Body of pancreas (tissue), 4 donors: ENCODE data around the gene ENG. TPM values are rescaled to one million over a fixed set of nuclear protein-coding genes. Genes with fewer than 3 reads are reported as not detected.

ENCODE experiments used
- ATAC-seq: fragments of 150-250 bp; one replicate; pipeline ENCODE4 v1.9.1; 2016
- DNase-seq, 4 donors: peaks; one replicate each; pipeline ENCODE4 v3.0.0-alpha.2; 2019
- H3K27ac ChIP-seq, 4 donors: fragments of 200-600 bp; sonication (generic); 1 replicate in 3 of 4; 2 replicates in 1 of 4; pipeline versions ENCODE4 v1.5.1 to v1.6.1; 2016 to 2019; ENCODE audit warnings: mild to moderate bottlenecking in 1 of 4, mixed read lengths in 1 of 4, moderate library complexity in 1 of 4
- H3K27me3 ChIP-seq, 2 donors: fragments of 200-600 bp; sonication (generic); one replicate each; pipeline ENCODE4 v1.6.0; 2016; ENCODE audit warnings: mild to moderate bottlenecking in 1 of 2
- H3K36me3 ChIP-seq, 2 donors: fragments of 200-600 bp; sonication (generic); replicated peaks in 1 of 2; 2 replicates each; pipeline ENCODE4 v1.5.1; 2016; ENCODE audit warnings: low read depth in 2 of 2; ENCODE audit not compliant: insufficient read depth in 1 of 2
- H3K4me1 ChIP-seq: fragments of 200-600 bp; sonication (generic); one replicate; pipeline ENCODE4 v1.6.0; 2016
- H3K4me3 ChIP-seq, 2 donors: fragments of 200-600 bp; sonication (generic); 1 replicate in 1 of 2; 2 replicates in 1 of 2; pipeline ENCODE4 v1.5.1; 2016 to 2019
- H3K9me3 ChIP-seq, 3 donors: fragments of 200-600 bp; sonication (generic); 1 replicate in 2 of 3; 2 replicates in 1 of 3; pipeline ENCODE4 v1.5.1; 2016
- CTCF ChIP-seq, 7 experiments: fragments of 450-650 bp in 4 of 7; fragments of 200-600 bp in 3 of 7; sonication (generic) in 3 of 7; IDR thresholded peaks; one replicate each; pipeline ENCODE4 v1.5.1; 2016 to 2019; ENCODE audit warnings: antibody characterized with exemption in 7 of 7
- POLR2A ChIP-seq, 3 donors: fragments of 450-650 bp; IDR thresholded peaks; one replicate each; pipeline ENCODE4 v1.6.1; 2016; ENCODE audit warnings: antibody characterized with exemption in 3 of 3, mild to moderate bottlenecking in 2 of 3
- WGBS, 2 donors: methylation state at CpG; one replicate each; pipeline ENCODE4 v1.1.5; 2017; 5-methylcytosine and 5-hydroxymethylcytosine counted together
- intact Hi-C: fragments of 100-400 bp; cut with DNase I; formaldehyde crosslinking; loops from one replicate; pipeline ENCODE4 v1.15.1; 2023
- total RNA-seq, 2 donors: library from RNA; depleted of rRNA; stranded (reverse); fragments of >200 nt; gene quantifications; one replicate each; pipeline ENCODE4 v1.1.0, GENCODE V29; 2016

ENG gene
- total RNA-seq, 2 donors from 2014 or later, result 20.2 to 26.7 TPM

- Histone ChIP-seq H3K4me1 (peaks cover 45% of the 10 kb centered on the region), H3K4me3 (peak overlapping the region; percentile 26 to 34), H3K36me3 (no peaks in the 10 kb centered on the region), H3K27ac (peak overlapping the region; percentile 51 to 74 (median 62)), H3K9me3 (no peaks in the 10 kb centered on the region), H3K27me3 (no peaks in the 10 kb centered on the region)
- DNase-seq (peak in 2 of 4 donors; percentile 44 to 51), ATAC-seq (peak; percentile 36)
- WGBS, 2 donors, result 26 to 49% methylated on average over 5 to 26 of the region's 26 CpGs
- TF ChIP-seq POLR2A (IDR thresholded peaks at IDR 0.05) (no peak), CTCF (IDR thresholded peaks at IDR 0.05) (no peak)
- intact Hi-C loops, result loop anchor here (10.0 kb wide), 2 partner anchors 142 to 282 kb away; partner anchors contain the start of gene TOR2A
These were observed 22.5 kb upstream of the ENG start for GRCh38 chr9:127876764-127877562.

- Histone ChIP-seq H3K4me3 (no peak overlapping the region), H3K36me3 (no peaks in the 10 kb centered on the region), H3K4me1 (peaks cover 45% of the 10 kb centered on the region), H3K27ac (peak overlapping the region in 1 of 4 donors; percentile 26), H3K27me3 (no peaks in the 10 kb centered on the region), H3K9me3 (no peaks in the 10 kb centered on the region)
- 72 to 75% methylated on average over 8 to 14 of the region's 14 CpGs for WGBS, 2 donors
- no peak for DNase-seq
- TF ChIP-seq POLR2A (IDR thresholded peaks at IDR 0.05), result no peak
- no peak for TF ChIP-seq CTCF (IDR thresholded peaks at IDR 0.05)
- no peak for ATAC-seq
- intact Hi-C loops, result loop anchor here (10.0 kb wide), 2 partner anchors 141 to 281 kb away; partner anchors contain the start of gene TOR2A
These were observed 21.7 kb upstream of the ENG start for GRCh38 chr9:127876026-127876763.

- 76 to 92% methylated on average over 10 of the region's 10 CpGs for WGBS, 2 donors
- H3K4me1 ChIP-seq, result peaks cover 45% of the 10 kb centered on the region
- TF ChIP-seq POLR2A (IDR thresholded peaks at IDR 0.05) (no peak), CTCF (IDR thresholded peaks at IDR 0.05) (no peak)
- no peak for DNase-seq
- no peaks in the 10 kb centered on the region for H3K9me3 ChIP-seq
- no peak overlapping the region for H3K27ac ChIP-seq
- ATAC-seq, result no peak
- no peak overlapping the region for H3K4me3 ChIP-seq
- intact Hi-C loops, result loop anchor here (10.0 kb wide), 2 partner anchors 141 to 281 kb away; partner anchors contain the start of gene TOR2A
- no peaks in the 10 kb centered on the region for H3K27me3 ChIP-seq
- no peaks in the 10 kb centered on the region for H3K36me3 ChIP-seq
These were observed 21.0 kb upstream of the ENG start for GRCh38 chr9:127875306-127875966.

GRCh38 chr9:127874301-127875221 is 20.1 kb upstream of the ENG start:
- H3K36me3 ChIP-seq, result no peaks in the 10 kb centered on the region
- 68 to 76% methylated on average over 9 to 19 of the region's 19 CpGs for WGBS, 2 donors
- H3K9me3 ChIP-seq, result no peaks in the 10 kb centered on the region
- H3K4me1 ChIP-seq, result peaks cover 45% of the 10 kb centered on the region
- TF ChIP-seq POLR2A (IDR thresholded peaks at IDR 0.05), result no peak
- ATAC-seq (no peak), DNase-seq (no peak)
- H3K27ac ChIP-seq, result peak overlapping the region in 1 of 4 donors; percentile 9
- H3K4me3 ChIP-seq, result no peak overlapping the region
- intact Hi-C loops, result loop anchor here (10.0 kb wide), 2 partner anchors 140 to 280 kb away; partner anchors contain the start of gene TOR2A
- H3K27me3 ChIP-seq, result no peaks in the 10 kb centered on the region
